Measurements from ENCODE around the gene EPAS1. TPM values are rescaled to one million over a fixed set of nuclear protein-coding genes. Genes with fewer than 3 reads are reported as not detected.

EPAS1 gene
- total and polyA plus RNA-seq, 9 of the 15 experiments (the other 6 are each of a cell fraction or from before 2014, with no cell fraction given), result 0.25 to 11.2 (median 4.1) TPM

GRCh38 chr2:46435353-46435752 lies 138.1 kb downstream of the EPAS1 start (continued):
- no peak for TF ChIP-seq CHAMP1 (IDR thresholded peaks at IDR 0.05)
- TF ChIP-seq MEIS2 (IDR thresholded peaks at IDR 0.05; ENCODE audit: partially characterized antibody), result no peak

DNA sequence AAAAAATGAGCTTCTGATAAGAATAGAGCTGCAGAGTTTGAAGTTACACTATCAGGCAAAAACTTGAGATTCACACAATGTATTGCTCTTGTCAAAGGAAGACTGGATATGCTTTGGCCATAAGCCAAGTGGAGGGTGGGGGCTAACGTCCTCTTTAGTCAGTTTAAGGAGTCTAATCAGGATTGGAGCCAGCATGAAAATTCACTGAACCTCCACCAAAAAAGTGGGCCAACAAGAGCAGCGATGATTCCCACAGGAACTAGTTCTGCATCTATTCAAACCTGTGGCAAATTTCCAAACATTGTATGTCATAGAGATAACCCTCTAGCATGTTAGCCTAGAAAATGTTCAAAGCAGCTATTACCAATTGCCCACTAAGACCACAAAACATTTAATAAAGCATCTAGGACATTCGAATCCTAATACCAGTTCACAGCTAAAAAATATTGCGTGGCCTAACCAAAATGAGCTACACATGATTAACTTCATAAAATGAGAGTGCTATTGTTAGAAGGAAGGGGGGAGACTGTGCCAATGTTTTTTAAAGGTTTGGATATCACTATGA lies 138.7 kb downstream of the EPAS1 start:
- 40% methylated on average over 4 of the region's 4 CpGs for WGBS (ENCODE audit: insufficient coverage, low coverage, missing lambda C conversion rate)
- in situ Hi-C loops (cut with MboI) (no loop called here), intact Hi-C loops (cut with micrococcal nuclease) (loop anchor here (10.0 kb wide), 1 partner anchor 121 kb away; no protein-coding TSS in a partner anchor)
- ATAC-seq (no peak), FAIRE-seq (no peak), DNase-seq (ENCODE audit: extremely low read depth in 1 of 4, low spot score in 3 of 4) (peak in 2 of 4 experiments; percentile 28 to 60)
- Histone ChIP-seq H3K4me1 (replicated peaks in 1 of 2; ENCODE audit: control insufficient read depth in 2 of 2, insufficient read depth in 2 of 2, low read length in 2 of 2) (peaks cover 9 to 53% of the 10 kb centered on the region in 2 experiments; a peak in 4 of 5 replicates), H3K9me3 (replicated peaks; ENCODE audit: control insufficient read depth, insufficient read depth, low read depth, low read length) (no peaks in the 10 kb centered on the region), H3K79me2 (ENCODE audit: control insufficient read depth, insufficient read depth, low read length) (peaks cover 24% of the 10 kb centered on the region), H2AFZ (ENCODE audit: low read depth, low read length) (no peak overlapping the region), H3K9ac (ENCODE audit: insufficient read depth in 1 of 2, low read depth in 2 of 2, low read length in 2 of 2) (no peak overlapping the region), H4K20me1 (replicated peaks; ENCODE audit: control insufficient read depth, insufficient read depth, low read length) (peaks cover 4% of the 10 kb centered on the region; the same call in 1 of the 2 replicates), H3K27me3 (ENCODE audit: control insufficient read depth in 2 of 2, insufficient read depth in 2 of 2, low read length in 2 of 2) (no peaks in the 10 kb centered on the region), H3K27ac (ENCODE audit: extremely low read depth, low read depth, low read length) (no peak overlapping the region), H3K4me2 (ENCODE audit: insufficient read depth, low read length) (no peak overlapping the region), H3K36me3 (ENCODE audit: control insufficient read depth, insufficient read depth, low read length) (peaks cover 18% of the 10 kb centered on the region), H3K4me3 (no peak overlapping the region), H3K9me1 (ENCODE audit: control insufficient read depth, insufficient read depth, low read length) (peaks cover 4% of the 10 kb centered on the region)
- no TSS peak for BruUV-seq (replicated peaks)
- ChIA-PET POLR2A (interaction anchor here (1.0 to 1.6 kb wide), 2 partner anchors 15 to 31 kb away, joined by 3 to 4 read pairs; no protein-coding TSS in a partner anchor), CTCF (ENCODE audit: low intra/inter-chr PET ratio) (no interaction called here)
- TF ChIP-seq NFIC (IDR thresholded peaks at IDR 0.05) (peak; percentile 86), MAZ (CRISPR knock-in tag; conservative IDR thresholded peaks at IDR 0.05 in 1 of 2, IDR thresholded peaks at IDR 0.05 in 1 of 2) (peak in 1 of 2 experiments; percentile 82; a peak in 2 of 4 replicates), E2F8 (IDR thresholded peaks at IDR 0.05; ENCODE audit: low read depth, partially characterized antibody) (no peak), CBX2 (IDR thresholded peaks at IDR 0.05; ENCODE audit: insufficient read depth, low read length, poor library complexity, severe bottlenecking) (no peak), PBX2 (CRISPR knock-in tag; IDR thresholded peaks at IDR 0.05; ENCODE audit: low read depth) (no peak), PBX2 (tag; conservative IDR thresholded peaks at IDR 0.05; ENCODE audit: low read depth) (0 out of 2 replicates have a peak, but pooled peaks have one; percentile 11)
